Measurements from ENCODE around the gene PLXNC1.

GRCh38 chr12:94260717-94261116 lies 112.3 kb downstream of the PLXNC1 start:
- TF ChIP-seq EZH2 (IDR thresholded peaks at IDR 0.05; ENCODE audit: insufficient read depth, poor library complexity, severe bottlenecking) (no peak), EZH2phosphoT487 (IDR thresholded peaks at IDR 0.05; ENCODE audit: insufficient read depth, low read depth) (no peak)
